HG03064 (cell line): ENCODE results near the gene PCYT1A.
"Not testable (repeated sequence)": the region's sequence is repeated elsewhere in the genome, so short reads cannot be mapped to it uniquely, and the experiment has no call there.

ENCODE experiments used
- ATAC-seq: cut with Tn5 transposase; IDR thresholded peaks from one replicate; pipeline ENCODE4 v1.9.1; 2021; ENCODE audit warnings: low read depth; ENCODE audit not compliant: unreplicated experiment

Gene PCYT1A

DNA sequence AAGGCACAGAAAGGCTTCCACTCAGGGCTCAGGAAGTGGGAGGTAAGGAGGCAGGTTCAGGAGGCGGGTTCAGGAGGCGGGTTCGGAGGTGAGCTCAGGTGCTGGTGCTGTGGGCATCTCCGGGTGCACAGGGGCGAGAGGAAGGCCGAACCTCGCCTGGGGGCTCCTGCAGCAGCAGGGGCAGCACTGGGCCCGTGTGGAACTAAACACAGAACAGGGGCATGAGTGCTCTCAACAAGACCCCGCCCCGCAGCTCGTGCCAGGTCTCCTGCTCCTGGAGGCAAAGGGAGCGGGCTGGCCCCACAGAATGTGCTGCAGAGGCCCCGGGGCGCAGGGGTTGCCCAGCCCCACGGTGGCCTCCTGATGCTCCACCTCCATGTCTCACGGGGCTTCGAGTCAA is 90.0 kb downstream of the PCYT1A start:
- ATAC-seq, result no peak

- ATAC-seq, result no peak
Observed at GRCh38 chr3:196195664-196196265, 91.8 kb downstream of the PCYT1A start.

DNA sequence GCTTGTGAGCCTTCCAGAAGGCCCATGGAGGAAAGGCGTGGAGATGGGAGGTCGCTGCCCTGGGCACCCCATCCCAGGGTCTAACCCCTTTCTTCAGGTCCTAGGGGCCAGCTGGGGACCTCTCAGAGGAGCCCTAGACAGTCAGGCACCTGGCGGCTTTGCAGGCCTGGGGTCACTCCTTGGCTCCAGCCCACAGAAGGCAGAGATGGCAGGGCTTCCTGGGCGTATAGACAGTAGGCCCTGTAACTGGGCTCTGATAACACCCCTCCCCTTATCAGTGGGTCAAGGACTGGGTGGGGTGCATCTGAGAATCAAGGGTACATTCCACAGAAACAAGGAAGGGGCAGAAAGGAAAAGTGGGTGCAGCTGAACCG is 93.0 kb downstream of the PCYT1A start:
- ATAC-seq, result no peak

GRCh38 chr3:196193736-196194541 is 93.6 kb downstream of the PCYT1A start:
- ATAC-seq, result no peak

DNA sequence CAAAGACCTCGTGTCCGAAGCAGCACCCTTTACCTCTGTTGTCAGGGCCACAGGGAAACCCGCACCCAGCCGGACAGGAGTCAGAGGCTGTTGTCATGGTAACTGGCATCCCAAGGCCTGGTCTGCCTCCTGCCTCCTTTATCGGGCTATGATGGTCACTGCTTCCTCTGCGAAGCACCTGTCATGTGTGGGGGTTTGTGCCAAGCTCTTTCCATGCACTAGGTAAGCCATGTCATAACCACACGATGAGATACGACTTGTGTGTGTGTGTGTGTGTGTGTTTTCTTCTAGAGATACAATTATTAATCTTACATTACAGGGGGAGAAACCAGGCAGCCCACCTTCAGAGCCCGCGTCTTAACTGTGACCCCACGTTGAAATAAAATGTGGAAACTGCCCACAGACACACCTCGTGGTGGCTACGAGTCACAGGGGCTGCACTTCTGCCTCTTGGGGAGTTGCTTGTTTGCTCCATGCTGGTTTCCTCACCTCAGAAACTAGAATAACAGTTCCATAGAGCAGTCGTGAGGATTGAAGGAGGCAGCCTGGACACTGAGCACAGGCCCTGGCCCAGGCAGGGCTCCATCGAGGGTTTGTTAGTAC is 94.3 kb downstream of the PCYT1A start:
- no peak for ATAC-seq

GRCh38 chr3:196192524-196193051 is 94.9 kb downstream of the PCYT1A start:
- no peak for ATAC-seq

DNA sequence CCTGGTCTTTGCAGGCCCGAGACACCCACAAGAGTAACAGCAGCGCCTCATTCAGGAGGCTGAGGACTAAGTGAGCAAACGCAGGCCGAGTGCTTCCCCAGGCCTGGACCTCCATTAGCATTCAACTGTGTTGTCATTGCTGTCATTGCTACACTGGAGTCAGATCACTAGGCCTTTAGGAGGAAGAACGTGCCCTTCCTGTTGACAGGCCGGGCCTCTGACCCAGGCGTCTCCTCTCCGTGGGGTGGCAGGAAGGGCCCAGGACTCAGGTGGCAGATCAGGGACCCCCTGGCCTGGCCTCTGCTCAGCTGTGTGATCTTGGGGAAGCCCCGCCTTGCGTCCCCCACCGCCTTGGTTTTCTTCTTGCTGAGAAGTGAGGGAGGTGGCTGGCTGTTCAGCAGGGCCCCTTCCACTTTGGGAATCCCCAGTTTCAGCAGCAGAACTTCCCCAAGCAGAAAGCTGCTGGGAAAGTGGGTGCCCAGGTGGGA is 95.4 kb downstream of the PCYT1A start:
- ATAC-seq, result no peak

DNA sequence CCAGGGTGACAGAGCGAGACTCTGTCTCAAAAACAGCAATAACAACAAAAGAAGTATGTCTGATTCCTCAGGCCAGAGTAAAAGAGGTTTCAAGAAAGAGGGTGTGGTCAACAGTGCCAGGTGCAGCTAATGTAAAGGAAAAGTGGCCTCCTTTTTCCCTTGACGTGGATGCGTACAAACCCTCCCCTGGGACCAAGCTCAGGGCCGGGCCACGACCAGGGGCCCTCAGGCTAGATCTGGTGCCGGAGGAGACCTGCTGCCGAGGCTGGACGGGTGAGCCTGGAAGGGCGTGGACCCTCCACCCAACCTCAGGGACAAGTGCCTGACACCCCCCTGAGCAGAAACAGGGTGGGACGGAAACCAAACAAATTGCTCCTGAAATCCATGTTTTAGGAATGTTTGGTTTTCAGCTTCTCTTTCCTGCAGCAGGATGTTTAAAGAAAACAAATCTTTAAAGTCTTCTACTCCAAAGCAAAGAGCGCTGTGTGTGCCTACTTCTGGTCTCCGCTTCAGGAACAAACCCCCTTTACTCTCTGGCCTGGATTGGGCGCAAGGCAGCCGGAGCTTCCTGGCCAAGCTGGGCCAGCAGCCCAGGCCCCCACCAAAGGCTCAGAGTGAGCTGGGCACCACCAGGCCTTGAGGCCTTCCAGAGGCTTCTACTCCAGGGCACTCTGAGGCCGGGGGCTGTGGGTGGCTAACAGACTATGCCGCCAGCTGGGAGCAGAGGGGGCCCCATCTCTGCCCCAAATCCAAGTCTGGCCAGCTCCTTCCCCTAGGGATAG is 97.8 kb downstream of the PCYT1A start:
- ATAC-seq, result no peak

DNA sequence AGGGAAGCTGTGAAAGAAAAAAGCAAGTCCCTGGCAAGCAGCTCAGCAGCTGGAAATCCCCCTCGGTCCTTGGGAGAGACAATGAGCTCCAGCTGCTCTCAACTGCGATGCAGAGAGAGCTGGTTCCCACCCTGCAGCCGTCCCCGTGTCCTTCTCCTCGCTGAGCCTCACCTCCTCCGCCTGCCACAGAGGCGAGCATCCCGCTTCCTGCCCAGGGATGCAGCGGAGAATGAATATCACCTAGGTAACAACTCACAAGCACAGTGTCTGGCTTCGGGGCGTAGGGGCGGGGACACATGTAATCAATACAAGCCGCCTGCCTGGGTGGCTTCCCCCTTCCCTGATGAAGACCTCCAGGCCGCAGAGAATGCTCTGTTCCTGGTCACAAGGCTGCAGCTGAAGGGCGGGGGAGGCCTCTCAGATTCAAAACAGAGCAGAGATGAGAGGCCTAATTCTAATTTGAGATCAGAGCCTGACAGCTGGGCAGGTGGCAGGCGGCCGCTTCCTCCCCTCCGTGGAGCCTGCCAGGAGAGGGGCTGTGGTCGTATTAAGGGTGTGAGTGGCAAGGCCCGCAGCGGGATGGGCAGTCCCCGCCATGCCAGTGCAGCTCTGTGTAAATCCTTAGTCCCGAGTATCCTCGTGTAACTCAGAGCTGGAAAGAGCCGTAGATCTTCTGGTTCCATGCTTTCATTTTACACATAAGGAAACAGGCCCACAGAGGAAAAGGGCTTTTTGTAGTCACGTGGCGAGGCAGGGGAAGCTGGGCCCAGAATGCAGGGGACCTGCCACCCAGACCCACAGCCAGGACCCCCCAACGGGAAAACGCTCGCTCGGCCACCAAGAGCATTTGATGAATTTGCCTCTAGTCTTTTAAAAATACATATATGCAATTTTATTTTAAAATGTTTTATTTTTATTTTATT is 100.6 kb downstream of the PCYT1A start:
- ATAC-seq, result no peak

DNA sequence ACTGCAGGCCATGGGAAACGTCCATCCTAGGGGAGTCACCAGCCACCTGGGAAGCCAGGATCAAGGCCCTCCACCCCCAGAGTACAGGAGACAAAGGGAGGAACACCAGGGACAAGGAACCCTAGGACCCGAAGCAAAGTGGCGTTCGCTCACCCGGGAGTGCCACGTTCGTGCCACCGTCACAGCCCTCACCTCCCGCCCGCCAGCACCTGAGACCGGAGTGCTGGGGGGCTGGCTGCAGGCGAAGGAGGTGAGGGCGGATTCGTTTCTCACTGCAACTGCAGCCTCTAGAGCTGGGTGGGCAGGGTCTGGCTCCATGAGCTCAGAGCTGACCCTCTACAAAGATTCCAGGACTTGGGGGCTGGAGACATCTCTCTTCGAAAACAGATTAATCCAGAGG is 102.6 kb downstream of the PCYT1A start:
- no peak for ATAC-seq

GRCh38 chr3:196184169-196184432 is 103.4 kb downstream of the PCYT1A start:
- not testable (repeated sequence) for ATAC-seq

DNA sequence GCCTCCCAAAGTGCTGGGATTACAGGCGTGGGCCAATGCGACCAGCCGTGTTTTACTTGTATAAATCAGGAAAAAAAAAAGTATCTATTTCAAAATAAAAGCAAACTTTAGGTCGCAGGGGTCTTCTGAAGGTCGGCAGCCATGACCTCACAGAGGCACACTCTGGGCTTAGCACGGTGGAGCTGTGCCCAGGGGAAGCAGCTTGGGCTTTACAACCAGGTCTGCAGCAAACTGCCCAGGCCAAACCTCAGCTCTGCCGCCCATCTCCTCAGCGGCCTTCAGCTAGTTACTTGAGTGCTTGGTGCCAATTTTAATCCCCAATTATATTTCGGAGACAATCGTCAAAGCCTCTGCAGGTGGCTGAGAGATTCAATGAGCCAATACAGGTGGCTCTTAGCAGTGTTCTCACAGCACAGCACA is 106.4 kb downstream of the PCYT1A start:
- ATAC-seq, result no peak

DNA sequence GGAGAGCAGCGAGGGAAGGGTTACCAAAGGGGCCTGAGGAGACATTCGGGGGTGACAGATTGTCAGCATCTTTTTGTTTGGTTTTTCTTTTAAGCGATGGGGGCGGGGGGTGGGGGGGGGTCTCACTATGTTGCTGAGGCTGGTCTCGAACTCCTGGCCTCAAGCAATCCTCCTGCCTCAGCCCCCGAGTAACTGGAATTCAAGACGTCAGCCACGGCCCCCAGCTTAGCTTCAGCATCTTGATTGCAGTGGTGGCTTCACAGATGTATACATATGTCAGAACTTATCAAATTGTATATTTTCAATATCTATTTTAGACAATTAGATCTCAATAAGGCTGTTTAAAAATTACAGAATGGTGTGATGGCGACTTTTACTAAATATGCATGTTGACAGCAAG is 107.2 kb downstream of the PCYT1A start:
- no peak for ATAC-seq
